HAP-1 (cell line): ENCODE data around the gene DIAPH1.

ENCODE experiments used
- DNase-seq, 2 experiments: peaks; one replicate each; pipeline ENCODE4 v3.0.0-alpha.2; 2016 to 2020; ENCODE audit warnings: low spot score in 2 of 2
- H3K27me3 ChIP-seq: fragments of 250-450 bp; sonication (Bioruptor Pico); 2 replicates; pipeline ENCODE4 v1.5.1; 2020; ENCODE audit warnings: low read depth, mild to moderate bottlenecking, moderate library complexity
- H3K36me3 ChIP-seq: fragments of 250-450 bp; sonication (Bioruptor Pico); replicated peaks from 2 replicates; pipeline ENCODE4 v1.5.1; 2020; ENCODE audit warnings: mild to moderate bottlenecking
- H3K4me1 ChIP-seq: fragments of 250-450 bp; sonication (Bioruptor Pico); 2 replicates; pipeline ENCODE4 v1.5.1; 2020; ENCODE audit warnings: mild to moderate bottlenecking
- H3K4me3 ChIP-seq: fragments of 250-450 bp; sonication (Bioruptor Pico); 2 replicates; pipeline ENCODE4 v1.5.1; 2020; ENCODE audit warnings: mild to moderate bottlenecking, moderate library complexity
- H3K9me3 ChIP-seq: fragments of 250-450 bp; sonication (Bioruptor Pico); 2 replicates; pipeline ENCODE4 v1.5.1; 2020; ENCODE audit warnings: mild to moderate bottlenecking, moderate library complexity
- in situ Hi-C: fragments of 300-500 bp; cut with MboI; formaldehyde crosslinking; loops from 3 replicates; pipeline ENCODE4 v1.14.3; 2020; ENCODE audit warnings: low sequenced_read_pairs, inconsistent platforms, mixed read lengths

DIAPH1 gene

DNA sequence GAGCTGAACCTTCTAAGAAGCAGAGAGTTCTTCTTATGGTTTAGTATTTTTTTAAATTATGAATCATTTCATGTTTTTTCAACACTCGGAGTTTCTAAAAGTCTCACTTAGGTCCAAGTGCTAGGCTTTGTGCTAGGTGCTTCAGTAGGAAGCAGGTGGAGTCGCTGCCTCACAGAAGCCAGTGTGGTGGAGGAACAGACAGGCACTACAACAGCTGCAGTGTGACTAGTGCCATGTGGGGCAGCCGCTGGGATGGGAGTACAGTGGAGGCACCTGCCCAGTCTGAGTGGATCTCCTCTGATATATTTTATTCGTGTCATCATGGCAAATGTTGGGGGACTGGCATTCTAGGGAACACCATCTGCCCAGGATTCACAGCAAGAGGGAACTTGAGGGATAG lies 114.6 kb downstream of the DIAPH1 start:
- Histone ChIP-seq H3K9me3 (no peaks in the 10 kb centered on the region), H3K36me3 (no peaks in the 10 kb centered on the region), H3K4me3 (no peak overlapping the region), H3K27me3 (no peaks in the 10 kb centered on the region), H3K4me1 (peaks cover 2% of the 10 kb centered on the region; the same call in 1 of the 2 replicates)
- DNase-seq: no peak
- in situ Hi-C loops: no loop called here

DNA sequence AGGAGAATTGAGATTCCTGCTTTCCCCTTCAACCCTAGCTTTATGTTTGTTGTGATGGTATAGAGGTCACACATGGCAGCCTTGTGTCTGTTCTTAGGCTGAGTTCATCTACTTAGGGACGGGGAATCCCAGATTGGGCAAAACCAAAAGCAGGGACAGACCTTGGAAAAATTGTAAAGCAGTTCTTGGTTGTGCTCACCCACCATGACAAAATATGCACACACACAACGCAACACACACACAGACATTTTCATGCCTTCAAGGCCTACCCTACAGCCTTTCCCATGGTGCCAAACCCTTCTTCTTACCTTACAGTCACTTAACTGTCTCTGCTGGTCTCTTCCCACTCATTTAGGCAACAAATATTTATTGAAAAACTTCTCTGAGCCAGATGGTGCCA lies 115.1 kb downstream of the DIAPH1 start:
- Histone ChIP-seq H3K27me3 (no peaks in the 10 kb centered on the region), H3K4me3 (no peak overlapping the region), H3K4me1 (no peaks in the 10 kb centered on the region), H3K9me3 (no peaks in the 10 kb centered on the region), H3K36me3 (no peaks in the 10 kb centered on the region)
- in situ Hi-C loops: no loop called here
- DNase-seq: no peak

DNA sequence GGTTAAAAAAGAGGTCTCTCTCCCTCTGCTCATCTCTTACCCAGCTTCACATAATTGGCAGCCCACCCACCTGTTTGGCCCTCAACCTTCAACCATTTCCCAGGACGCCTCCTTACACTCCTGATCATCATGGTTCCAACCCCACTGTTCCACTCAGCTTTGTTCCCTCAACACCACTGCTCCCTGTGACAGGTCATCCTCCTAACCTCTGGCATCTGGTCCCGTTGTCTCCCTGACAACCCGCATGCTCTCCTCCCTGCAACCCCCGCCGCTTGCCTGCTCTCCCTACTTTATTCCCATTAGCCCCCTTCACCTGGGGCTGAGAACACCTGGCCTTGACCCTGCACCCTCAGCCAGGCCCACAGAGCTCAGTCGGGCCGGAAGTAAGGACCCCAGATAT lies 117.0 kb downstream of the DIAPH1 start:
- no peaks in the 10 kb centered on the region for H3K4me1 ChIP-seq
- DNase-seq: no peak
- H3K9me3 ChIP-seq: no peaks in the 10 kb centered on the region
- H3K36me3 ChIP-seq: no peaks in the 10 kb centered on the region
- H3K4me3 ChIP-seq: no peak overlapping the region
- in situ Hi-C loops: no loop called here
- no peaks in the 10 kb centered on the region for H3K27me3 ChIP-seq

DNA sequence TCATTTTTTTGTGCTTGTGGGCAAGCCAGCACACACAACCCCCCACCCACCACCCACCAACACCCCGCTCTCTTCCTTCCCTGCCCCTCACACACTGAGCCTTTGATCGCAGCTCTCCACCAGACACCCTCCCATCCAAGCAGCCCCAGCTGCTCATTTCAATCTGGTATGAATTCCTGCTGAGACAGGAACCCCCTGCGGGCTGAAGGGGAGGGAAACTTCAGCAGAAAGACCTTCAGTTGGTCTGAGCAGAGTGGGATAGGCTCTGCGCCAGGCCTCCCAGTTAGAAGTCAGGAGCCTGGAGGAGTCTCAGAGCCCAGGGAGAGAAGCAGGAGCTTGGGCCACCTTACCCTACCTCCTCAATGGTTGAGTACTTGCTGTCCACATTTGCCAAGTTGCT lies 122.8 kb downstream of the DIAPH1 start:
- H3K4me3 ChIP-seq: no peak overlapping the region
- in situ Hi-C loops: no loop called here
- no peaks in the 10 kb centered on the region for H3K4me1 ChIP-seq
- H3K27me3 ChIP-seq: no peaks in the 10 kb centered on the region
- H3K36me3 ChIP-seq: no peaks in the 10 kb centered on the region
- DNase-seq: no peak
- H3K9me3 ChIP-seq: no peaks in the 10 kb centered on the region

DNA sequence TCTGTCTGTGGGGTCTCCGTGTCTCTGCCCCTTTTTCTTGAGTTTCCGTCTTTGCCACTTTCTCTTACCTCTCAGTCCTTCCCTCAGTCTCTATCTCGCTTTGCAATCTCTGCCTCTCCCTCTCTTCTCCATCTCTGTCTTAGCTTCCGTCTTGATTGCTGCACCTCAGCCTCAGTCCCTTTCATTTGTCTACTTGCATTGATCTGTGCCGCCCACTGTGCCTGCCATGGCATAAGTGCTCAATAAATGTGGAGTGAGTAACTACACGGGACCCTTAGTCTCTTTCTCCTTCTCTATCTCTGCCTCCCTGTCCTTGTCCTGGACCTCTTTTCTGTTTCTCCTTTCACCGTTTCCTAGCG lies 123.4 kb downstream of the DIAPH1 start:
- H3K27me3 ChIP-seq: no peaks in the 10 kb centered on the region
- H3K4me1 ChIP-seq: no peaks in the 10 kb centered on the region
- no peaks in the 10 kb centered on the region for H3K9me3 ChIP-seq
- H3K4me3 ChIP-seq: no peak overlapping the region
- no peaks in the 10 kb centered on the region for H3K36me3 ChIP-seq
- in situ Hi-C loops: no loop called here
- no peak for DNase-seq

DNA sequence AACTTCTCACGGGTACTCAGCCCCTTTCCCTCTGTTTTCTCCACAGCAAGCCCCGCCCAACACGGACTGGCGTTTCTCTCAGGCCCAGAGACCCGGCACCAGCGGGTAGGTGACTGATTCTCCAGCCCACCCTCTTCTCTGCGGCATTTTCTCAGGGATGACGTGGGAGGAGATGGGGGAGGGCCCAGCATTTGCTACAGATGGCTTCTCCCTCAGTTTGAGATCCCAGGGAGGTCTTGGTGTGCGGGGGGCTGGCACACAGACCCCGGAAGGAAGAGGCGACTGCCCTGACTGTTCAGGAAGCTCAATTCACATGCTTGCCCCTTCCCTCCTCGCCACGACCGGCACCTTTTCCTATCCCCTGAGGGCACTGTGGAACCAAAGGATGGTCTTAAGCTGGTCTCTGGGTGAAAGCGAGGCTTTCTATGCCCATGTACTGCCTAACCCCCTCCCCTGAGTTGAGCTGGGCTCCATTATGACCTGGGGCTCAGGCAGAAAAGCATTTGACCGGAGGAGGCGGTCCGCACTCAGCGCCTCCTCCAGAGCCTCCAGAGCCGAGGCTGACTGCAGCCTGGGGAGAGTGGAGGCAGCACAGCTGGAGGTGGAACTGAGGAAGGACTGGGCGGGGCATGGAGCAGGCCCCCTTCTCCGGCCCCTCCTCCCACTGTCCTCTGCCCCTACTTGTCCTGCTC lies 123.9 kb downstream of the DIAPH1 start:
- Histone ChIP-seq H3K4me3 (no peak overlapping the region), H3K4me1 (no peaks in the 10 kb centered on the region), H3K36me3 (no peaks in the 10 kb centered on the region), H3K27me3 (no peaks in the 10 kb centered on the region), H3K9me3 (no peaks in the 10 kb centered on the region)
- no peak for DNase-seq
- in situ Hi-C loops: no loop called here

DNA sequence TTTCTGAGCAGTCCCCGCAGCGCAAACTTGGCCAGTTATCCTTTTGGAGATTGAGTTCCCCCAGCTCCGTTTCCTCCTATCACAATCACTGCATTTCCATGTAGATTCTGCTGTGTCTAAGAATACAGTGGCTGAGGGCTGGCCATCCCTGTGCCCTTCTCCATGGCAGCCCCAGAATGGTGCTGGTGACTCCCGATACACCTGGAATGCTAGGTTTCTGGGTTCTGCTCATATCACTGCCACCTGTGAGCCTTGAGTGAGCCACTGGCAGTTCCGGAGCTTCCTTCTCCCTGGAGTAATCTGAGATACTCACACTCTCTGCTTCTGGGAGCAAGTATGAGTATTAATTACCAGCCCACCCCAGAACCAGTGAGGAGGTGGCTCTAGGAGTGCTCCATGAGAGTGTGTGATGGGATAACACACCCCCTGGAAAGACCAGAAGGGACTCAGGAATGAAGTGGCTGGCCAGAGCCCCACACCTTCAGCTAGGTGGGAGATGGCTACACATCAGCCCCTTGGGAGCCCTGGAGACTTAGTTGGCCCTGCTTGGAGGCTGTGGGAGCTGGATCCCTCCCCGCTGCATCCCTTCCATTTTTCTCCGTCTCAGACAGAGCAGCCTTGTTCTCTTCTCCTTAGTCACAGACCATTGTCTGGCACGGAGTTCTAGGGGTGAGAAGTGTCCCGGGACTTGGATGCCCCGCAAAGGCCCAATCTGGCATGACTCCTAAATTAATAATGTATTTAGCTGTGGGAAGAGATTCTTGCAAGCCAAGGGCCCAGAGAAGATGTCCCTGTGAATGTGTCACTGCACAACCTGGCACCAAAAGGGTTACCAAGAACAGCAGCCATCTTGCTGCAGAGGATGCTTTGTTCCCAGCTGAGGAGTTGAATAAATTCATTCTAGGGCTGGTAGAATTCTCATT lies 125.0 kb downstream of the DIAPH1 start:
- in situ Hi-C loops: no loop called here
- H3K27me3 ChIP-seq: no peaks in the 10 kb centered on the region
- no peak overlapping the region for H3K4me3 ChIP-seq
- H3K9me3 ChIP-seq: no peaks in the 10 kb centered on the region
- no peak for DNase-seq
- H3K36me3 ChIP-seq: no peaks in the 10 kb centered on the region
- no peaks in the 10 kb centered on the region for H3K4me1 ChIP-seq

DNA sequence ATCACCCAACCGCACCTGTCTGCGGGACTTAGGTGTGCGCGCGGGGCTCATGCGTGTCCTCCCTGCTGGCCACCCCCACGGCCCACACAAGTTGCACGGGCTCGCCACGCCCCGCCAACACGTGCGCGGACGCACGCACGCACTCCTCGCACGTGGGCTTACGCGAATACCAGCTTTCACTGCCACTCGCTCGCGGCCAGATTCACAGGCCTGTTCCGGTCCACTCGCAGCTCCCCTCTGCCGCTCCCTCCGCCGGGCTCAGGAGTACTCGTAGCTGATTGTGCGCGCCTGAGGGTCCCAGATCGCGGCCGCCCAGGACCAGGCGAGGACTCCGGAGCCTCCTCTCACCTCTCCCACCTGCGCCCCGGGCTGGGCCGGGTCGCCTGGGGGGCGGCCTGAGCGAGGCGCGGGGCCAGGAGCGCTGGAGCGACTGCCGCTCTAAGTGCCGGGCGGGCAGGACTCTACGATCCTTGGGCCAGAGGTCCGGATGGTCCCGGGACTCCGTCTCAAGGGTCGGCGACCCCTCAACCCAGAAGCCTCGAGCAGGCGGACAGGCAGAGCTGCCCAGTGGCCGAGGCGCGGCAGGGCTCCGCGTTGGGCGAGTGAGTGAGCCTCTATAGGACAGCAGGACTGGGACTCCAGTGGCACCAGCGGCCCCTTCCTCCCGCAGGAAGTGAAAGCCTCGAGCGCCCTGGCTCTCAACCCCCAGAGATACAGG lies 126.5 kb downstream of the DIAPH1 start:
- in situ Hi-C loops: no loop called here
- Histone ChIP-seq H3K4me3 (no peak overlapping the region), H3K36me3 (no peaks in the 10 kb centered on the region), H3K27me3 (no peaks in the 10 kb centered on the region), H3K9me3 (no peaks in the 10 kb centered on the region), H3K4me1 (no peaks in the 10 kb centered on the region)
- DNase-seq: no peak

DNA sequence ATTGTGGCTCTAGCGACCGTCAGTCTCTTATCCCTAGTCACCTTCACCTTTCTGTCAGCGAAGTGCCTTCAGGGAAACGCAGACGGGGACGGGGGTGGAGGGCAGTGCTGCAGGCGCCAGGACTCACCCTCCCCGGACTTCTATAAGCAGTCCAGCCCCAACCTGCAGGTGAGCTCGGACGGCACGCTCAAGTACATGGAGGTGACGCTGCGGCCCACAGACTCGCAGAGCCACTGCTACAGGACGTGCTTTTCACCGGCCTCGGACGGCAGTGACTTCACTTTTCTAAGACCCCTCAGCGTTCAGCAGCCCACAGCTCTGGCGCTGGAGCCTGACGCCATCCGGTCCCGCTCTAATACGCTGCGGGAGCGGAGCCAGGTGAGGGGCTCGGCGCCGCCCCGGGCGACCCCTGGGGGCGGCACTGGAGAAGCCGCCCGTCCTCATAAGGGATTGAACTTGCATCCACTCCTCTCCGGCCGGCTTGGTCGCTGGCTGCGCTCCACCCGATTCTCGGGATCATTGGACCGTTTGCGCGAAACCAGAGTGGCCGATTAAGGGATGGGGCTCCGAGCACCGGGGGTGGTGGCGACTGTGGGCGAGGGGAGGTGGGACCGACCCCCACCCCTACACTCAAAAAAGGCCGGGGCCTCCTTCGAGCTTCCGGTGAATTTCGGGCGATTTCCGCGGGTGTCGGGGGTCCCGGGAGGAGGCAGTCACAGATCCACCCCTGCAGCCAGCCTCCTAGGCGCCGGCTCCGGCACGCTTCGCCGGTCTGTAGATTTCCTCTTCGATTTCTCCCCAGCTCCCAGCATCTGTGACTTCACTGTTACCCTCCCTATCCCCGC lies 127.3 kb downstream of the DIAPH1 start:
- no peaks in the 10 kb centered on the region for H3K9me3 ChIP-seq
- no peak overlapping the region for H3K4me3 ChIP-seq
- no peaks in the 10 kb centered on the region for H3K4me1 ChIP-seq
- H3K36me3 ChIP-seq: no peaks in the 10 kb centered on the region
- in situ Hi-C loops: no loop called here
- H3K27me3 ChIP-seq: no peaks in the 10 kb centered on the region
- DNase-seq: no peak

DNA sequence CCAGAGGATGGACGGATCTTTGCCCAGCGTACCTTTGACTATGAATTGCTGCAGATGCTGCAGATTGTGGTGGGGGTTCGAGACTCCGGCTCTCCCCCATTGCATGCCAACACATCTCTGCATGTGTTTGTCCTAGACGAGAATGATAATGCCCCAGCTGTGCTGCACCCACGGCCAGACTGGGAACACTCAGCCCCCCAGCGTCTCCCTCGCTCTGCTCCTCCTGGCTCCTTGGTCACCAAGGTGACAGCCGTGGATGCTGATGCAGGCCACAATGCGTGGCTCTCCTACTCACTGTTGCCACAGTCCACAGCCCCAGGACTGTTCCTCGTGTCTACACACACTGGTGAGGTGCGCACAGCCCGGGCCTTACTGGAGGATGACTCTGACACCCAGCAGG lies 128.0 kb downstream of the DIAPH1 start:
- Histone ChIP-seq H3K4me1 (no peaks in the 10 kb centered on the region), H3K4me3 (no peak overlapping the region), H3K27me3 (no peaks in the 10 kb centered on the region), H3K9me3 (no peaks in the 10 kb centered on the region), H3K36me3 (no peaks in the 10 kb centered on the region)
- no peak for DNase-seq
- in situ Hi-C loops: no loop called here

DNA sequence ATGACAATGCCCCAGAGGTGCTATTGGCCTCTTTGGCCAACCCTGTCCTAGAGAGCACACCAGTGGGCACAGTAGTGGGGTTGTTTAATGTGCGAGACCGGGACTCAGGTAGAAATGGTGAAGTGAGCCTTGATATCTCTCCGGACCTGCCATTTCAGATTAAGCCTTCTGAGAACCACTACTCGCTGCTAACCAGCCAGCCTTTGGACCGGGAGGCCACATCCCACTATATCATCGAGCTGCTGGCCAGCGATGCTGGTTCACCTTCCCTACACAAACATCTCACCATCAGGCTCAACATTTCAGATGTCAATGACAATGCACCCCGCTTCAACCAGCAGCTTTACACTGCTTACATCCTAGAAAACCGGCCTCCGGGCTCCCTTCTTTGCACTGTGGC lies 128.5 kb downstream of the DIAPH1 start:
- in situ Hi-C loops: no loop called here
- H3K36me3 ChIP-seq: no peaks in the 10 kb centered on the region
- H3K27me3 ChIP-seq: no peaks in the 10 kb centered on the region
- H3K9me3 ChIP-seq: no peaks in the 10 kb centered on the region
- H3K4me1 ChIP-seq: no peaks in the 10 kb centered on the region
- DNase-seq: no peak
- H3K4me3 ChIP-seq: no peak overlapping the region

DNA sequence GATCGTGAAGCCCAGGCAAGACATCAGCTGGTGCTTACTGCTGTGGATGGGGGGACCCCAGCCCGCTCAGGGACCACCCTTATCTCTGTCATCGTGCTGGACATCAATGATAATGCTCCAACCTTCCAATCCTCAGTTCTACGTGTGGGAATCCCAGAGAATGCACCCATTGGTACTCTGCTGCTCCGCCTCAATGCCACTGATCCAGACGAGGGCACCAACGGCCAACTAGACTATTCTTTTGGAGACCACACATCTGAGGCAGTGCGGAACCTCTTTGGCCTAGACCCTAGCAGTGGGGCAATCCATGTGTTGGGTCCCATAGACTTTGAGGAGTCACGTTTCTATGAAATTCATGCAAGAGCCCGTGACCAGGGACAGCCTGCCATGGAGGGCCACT lies 129.0 kb downstream of the DIAPH1 start:
- no peaks in the 10 kb centered on the region for H3K27me3 ChIP-seq
- no peak overlapping the region for H3K4me3 ChIP-seq
- H3K36me3 ChIP-seq: no peaks in the 10 kb centered on the region
- H3K9me3 ChIP-seq: no peaks in the 10 kb centered on the region
- no peaks in the 10 kb centered on the region for H3K4me1 ChIP-seq
- in situ Hi-C loops: no loop called here
- DNase-seq: no peak
